KOPT-K1 (cell line): ENCODE measurements around the gene ZNF541.
"Not testable (repeated sequence)": the region's sequence is repeated elsewhere in the genome, so short reads cannot be mapped to it uniquely, and the experiment has no call there.

Source experiments
- H3K27ac ChIP-seq: fragments of 200-600 bp; sonication (generic); 2 replicates; pipeline ENCODE4 v1.5.1; 2016; ENCODE audit warnings: antibody characterized with exemption, mild to moderate bottlenecking, low read depth, low read length; ENCODE audit not compliant: poor library complexity, severe bottlenecking
- H3K36me3 ChIP-seq: fragments of 200-600 bp; sonication (generic); 2 replicates; pipeline ENCODE4 v1.5.1; 2017; ENCODE audit warnings: antibody characterized with exemption, mild to moderate bottlenecking, low read length, moderate library complexity; ENCODE audit not compliant: insufficient read depth
- H3K9me3 ChIP-seq: fragments of 200-600 bp; sonication (generic); 2 replicates; pipeline ENCODE4 v1.5.1; 2017; ENCODE audit warnings: antibody characterized with exemption, low read length, mild to moderate bottlenecking; ENCODE audit not compliant: insufficient read depth, poor library complexity, severe bottlenecking

ZNF541 gene

DNA sequence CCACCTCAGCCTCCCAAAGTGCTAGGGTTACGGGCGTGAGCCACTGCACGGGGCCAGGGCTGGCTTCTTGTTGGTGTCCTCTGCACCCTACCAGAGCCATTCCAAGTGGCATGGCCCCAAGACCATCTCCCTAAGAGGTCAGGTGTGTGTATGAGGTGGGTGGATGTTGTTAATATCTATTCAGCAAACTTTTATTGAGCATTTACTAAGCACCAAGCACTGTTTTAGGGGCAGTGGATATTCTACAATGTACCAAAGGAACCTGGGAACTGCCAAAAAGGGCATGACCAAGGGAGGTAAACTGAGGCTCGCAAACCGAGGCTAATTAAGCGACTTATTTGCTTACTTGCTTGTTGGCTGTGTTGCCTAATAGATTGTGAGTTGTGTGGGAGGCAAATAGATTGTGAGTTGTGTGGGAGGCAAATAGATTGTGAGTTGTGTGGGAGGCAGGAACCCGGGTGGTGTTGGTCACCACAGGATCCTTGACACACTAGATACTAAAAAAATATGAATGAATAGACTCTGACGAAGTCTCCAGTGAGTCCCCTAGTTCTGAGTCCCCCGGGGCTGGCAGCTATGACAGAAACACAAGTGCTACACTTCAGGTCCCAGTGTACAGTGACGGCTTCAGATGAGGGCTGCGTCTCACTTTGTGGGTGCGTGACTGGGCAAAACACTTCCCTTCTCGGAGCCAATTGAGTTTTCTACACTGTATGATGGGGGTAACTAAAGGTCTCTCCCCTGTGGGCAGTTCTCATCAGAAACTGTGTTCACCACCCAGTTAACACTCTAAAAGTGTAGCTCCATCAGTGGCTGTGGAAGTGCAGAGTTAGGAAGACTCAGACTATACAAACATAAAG lies 31.0 kb upstream of the ZNF541 start:
- H3K9me3 ChIP-seq: no peaks in the 10 kb centered on the region
- no peaks in the 10 kb centered on the region for H3K36me3 ChIP-seq
- no peak overlapping the region for H3K27ac ChIP-seq

DNA sequence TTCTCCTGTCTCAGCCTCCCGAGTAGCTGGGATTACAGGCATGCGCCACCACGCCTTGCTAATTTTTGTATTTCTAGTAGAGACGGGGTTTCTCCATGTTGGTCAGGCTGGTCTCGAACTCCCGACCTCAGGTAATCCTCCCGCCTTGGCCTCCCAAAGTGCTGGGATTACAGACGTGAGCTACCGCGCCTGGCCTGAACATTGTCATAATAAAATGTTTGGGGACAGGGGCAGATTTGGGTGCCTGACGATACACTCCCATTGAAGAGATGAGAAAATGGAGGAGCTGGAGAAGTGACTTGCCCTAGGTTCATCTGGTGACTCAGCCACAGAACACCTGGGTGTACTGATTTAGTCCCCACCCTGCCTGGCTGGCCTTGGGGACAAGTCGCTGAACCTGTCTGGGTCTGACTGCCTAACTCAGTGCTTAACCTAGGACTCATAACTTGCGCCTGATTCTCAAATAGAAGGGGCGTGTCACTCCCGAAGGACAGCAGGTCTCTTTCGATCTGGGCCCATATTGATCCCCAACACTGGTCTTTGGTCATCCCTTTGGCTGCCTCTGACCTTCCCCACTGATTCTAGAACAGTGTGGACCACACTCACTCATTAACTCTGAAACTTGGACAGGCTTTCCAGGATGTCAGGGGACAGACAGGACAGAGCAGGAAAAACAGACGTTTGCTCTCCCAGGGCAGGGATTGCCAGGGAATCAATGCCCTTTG lies 28.4 kb upstream of the ZNF541 start:
- no peaks in the 10 kb centered on the region for H3K36me3 ChIP-seq
- no peaks in the 10 kb centered on the region for H3K9me3 ChIP-seq
- H3K27ac ChIP-seq: no peak overlapping the region

DNA sequence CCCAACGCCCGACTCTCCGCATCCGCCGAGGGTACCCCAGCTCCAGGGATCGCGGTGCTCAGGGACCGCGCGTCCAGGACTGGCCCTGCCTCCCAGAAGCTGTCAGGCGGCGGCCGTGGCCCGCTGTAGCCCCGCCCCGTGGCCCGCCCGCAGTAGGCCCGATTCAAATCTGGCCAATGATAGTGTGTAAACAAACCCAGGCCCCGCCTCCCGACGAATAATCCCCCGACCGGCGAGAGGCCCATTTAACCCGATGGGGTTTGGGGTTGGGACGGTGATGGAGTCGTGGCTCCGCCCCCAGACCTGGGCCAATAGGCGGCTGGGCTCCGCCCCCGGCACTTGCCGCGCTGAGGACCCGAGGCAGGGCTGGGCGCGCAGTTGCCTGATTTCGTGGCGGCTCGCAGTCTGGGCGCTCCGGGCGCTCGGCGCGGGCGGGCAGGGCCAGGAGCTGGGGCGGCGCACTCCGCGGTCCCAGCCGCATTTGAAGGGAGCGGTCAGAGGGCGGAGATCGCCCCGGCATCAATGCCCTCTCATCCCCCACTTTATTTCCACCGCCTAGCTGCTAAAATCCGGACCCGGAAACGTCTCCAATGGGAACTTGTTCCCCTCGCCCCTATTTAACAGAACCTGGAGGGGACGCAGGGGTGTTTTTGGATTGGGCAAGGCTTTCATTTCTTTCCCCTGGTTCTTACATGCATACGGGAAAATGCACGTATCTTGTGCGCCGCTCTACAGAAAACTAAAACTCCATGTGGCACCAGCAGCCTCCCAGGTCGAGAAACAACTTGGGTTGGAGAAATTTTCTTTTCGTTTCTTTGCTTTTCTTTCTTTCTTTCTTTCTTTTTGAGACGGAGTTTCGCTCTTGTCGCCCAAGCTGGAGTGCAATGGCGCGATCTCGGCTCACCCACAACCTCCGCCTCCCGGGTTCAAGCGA lies 27.6 kb upstream of the ZNF541 start:
- Histone ChIP-seq H3K36me3 (no peaks in the 10 kb centered on the region), H3K27ac (peak overlapping the region; percentile 79), H3K9me3 (no peaks in the 10 kb centered on the region)

DNA sequence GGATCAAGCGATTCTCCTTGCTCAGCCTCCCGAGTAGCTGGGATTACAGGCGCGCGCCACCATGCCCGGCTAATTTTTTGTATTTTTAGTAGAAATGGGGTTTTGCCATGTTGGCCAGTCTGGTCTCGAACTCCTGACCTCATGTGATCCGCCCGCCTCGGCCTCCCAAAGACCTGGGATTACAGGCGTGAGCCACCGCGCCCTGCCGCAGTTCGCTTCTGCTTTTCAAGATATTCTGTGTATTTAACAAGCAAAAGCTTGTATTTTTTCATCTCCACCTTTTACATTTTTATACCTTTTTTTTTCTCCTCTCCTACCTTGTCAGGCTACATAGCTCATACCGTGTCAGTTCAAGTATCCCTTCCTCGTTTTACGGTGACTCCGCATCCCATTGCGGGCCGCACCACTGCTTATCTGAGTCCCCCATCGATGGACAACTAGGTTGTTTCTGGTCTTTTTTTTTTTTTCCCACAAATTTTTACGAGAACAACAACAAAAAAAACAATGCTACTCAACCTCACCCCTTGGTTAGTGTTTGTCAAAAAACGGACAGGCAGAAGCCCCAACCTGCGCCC lies 26.8 kb upstream of the ZNF541 start:
- H3K27ac ChIP-seq: peak overlapping the region; percentile 79
- H3K9me3 ChIP-seq, H3K36me3 ChIP-seq: not testable (repeated sequence)

DNA sequence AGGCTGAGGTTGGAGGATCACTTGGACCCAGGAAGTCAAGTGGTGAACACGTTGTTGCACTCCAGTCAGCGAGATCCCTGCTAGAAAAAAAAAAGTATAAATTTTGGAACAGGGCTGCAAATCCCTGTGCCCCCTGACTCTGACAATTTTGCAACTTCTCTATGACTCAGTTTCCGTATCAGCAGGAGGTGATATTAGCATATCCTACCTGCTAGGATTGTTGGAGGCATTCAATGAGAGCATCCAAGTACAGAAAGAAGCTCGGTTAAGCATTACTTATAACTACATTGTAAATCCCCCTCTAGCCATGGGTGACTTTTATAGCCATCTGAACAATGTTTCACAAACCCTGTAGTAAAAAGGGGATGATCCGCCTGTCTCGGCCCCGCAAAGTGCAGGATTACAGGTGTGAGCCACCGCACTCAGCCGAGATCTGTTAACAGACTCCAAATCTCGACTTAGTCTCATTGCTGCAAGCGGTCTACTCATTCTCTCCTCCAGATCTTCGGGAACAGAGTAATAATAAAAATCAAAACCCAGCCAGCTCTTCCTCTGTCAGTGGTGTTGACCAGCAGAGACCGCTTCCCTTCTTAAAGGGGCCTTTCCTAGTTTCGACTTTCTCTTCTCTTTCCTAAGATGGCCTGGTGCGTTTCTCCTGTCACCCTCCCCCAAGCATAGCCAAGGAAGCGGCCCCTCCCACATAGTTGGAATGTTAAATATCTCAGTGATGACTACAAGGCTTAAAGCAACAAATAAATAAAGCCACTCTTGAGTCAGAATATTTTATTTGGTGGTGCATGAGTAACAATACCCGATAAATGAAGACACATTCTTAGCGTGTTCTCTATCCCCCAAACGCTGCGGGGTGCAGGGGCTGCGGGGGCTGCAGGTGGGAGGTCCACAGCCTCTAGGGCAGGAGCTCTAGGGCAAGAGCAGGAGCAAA lies 25.7 kb upstream of the ZNF541 start:
- H3K27ac ChIP-seq: no peak overlapping the region
- H3K36me3 ChIP-seq: no peaks in the 10 kb centered on the region
- H3K9me3 ChIP-seq: no peaks in the 10 kb centered on the region

DNA sequence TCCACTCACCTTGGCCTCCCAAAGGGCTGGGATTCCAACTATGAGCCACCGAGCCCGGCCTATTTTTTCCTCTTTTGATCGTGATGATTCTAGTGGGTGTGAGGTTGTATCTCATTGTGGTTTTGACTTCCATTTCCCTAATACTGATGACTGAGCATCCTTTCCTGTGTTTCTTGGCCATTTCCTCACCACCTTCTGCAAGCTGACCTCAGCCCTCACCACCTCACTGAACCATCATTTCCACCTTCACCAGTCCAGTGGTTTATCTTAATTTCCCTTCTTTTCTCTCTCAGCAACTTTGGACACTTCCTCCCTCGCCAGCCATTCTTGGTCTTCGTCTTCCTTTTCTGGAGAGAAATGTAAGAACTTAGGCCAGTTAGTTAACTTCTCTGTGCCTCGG lies 23.0 kb upstream of the ZNF541 start:
- Histone ChIP-seq H3K27ac (no peak overlapping the region), H3K9me3 (no peaks in the 10 kb centered on the region), H3K36me3 (no peaks in the 10 kb centered on the region)

DNA sequence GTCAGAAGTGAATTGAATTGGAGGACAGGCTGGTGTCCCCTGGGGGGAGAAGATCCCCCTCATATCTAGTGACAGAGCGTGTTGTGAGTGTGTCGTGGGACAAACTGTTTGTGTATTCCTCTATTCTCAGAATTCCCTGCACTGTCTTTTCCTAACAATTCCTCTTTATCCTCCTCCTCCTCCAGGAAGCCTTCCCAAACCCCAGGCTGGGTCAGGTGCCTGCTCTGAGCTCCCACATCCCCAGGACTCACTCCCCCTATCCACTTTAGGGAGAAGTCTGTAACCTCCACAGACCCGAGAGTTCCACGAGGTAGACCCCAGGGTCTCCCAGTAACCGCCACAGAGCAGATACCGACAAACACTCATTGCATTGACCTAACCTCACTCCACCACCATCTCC lies 20.9 kb upstream of the ZNF541 start:
- H3K9me3 ChIP-seq: no peaks in the 10 kb centered on the region
- no peak overlapping the region for H3K27ac ChIP-seq
- no peaks in the 10 kb centered on the region for H3K36me3 ChIP-seq

DNA sequence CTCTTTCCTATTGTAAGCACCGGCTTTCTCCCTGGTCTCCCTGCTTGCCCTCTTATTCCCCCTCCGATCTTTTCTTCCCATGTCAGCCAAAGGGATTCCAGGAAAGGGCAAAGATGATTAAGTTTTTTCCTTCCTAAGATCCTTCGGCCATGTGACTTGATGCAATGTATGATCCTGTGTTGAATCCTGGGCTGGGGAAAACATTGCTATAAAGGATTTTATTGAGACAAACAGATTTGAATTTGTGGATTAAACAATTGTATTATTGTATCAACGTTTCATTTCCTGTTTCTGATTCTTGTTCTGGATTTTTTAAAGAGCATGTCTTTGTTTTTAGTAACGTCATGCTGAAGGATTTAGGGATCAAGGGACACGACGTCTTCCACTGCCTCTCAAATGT lies 16.9 kb upstream of the ZNF541 start:
- H3K27ac ChIP-seq: no peak overlapping the region
- H3K9me3 ChIP-seq: peaks cover 20% of the 10 kb centered on the region
- H3K36me3 ChIP-seq: no peaks in the 10 kb centered on the region

DNA sequence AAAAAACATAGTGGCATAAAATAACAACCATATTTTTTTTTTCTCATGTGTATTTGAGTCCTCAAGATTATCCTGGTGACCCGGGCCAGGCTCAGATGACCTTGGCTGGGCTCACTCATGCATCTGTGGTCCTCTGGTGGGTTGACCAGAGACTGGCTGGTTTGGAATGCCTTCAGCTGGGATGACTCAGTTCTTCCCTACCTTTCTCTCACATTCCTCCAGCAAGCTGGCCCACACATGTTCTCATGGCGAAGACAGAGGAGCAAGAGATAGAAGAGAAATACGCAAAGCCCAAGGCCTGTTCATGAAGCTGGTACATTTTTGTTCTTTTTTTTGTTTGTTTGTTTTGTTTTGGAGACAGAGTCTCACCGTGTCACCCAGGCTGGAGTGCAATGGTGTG lies 14.3 kb upstream of the ZNF541 start:
- no peaks in the 10 kb centered on the region for H3K36me3 ChIP-seq
- no peak overlapping the region for H3K27ac ChIP-seq
- peaks cover 20% of the 10 kb centered on the region for H3K9me3 ChIP-seq

DNA sequence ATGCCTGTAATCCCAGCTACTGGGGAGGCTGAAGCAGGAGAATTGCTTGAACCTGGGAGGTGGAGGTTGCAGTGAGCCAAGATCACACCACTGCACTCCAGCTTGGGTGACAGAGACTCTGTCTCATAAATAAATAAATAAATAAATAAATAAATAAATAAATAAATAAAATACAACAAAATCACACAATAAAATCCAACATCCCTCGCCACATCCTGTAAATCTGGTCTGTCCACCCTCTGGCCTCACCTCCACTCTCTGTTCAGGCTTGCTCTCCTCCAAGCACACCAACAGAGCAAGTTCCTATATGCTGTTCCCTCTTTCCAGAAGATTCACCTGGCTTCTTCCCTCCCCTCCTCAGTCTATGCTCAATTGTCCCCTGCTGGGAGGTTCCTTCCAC lies 10.2 kb upstream of the ZNF541 start:
- H3K27ac ChIP-seq, H3K36me3 ChIP-seq: not testable (repeated sequence)
- peaks cover 26% of the 10 kb centered on the region for H3K9me3 ChIP-seq

DNA sequence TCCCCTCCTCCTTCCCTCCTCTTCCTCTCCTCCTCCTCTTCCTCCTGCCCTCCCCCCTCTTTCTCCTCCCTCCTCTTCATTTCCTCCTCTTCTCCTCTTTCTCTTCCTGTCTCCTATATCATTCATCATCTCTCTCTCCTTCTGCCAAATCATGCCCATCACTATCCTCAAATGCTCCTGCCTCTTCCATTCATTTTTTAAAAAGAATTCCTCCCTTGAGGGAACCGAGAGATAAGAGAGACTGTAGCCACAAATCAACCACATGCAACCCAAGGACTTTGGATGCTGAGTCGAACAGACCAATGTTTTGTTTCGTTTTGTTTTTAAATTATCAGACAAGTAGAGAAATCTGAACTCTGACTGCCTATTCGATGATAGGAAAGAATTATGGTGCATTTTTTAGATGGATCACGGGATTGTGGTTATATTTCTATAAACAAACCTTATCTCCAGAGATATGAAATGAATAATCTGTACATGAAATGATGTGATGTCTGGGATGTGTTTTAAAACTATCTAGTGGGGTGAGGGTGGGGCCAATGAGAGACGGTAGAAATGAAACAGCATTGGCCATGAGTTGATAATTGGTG lies 9.5 kb upstream of the ZNF541 start:
- Histone ChIP-seq H3K36me3 (no peaks in the 10 kb centered on the region), H3K9me3 (peaks cover 24% of the 10 kb centered on the region), H3K27ac (no peak overlapping the region)

DNA sequence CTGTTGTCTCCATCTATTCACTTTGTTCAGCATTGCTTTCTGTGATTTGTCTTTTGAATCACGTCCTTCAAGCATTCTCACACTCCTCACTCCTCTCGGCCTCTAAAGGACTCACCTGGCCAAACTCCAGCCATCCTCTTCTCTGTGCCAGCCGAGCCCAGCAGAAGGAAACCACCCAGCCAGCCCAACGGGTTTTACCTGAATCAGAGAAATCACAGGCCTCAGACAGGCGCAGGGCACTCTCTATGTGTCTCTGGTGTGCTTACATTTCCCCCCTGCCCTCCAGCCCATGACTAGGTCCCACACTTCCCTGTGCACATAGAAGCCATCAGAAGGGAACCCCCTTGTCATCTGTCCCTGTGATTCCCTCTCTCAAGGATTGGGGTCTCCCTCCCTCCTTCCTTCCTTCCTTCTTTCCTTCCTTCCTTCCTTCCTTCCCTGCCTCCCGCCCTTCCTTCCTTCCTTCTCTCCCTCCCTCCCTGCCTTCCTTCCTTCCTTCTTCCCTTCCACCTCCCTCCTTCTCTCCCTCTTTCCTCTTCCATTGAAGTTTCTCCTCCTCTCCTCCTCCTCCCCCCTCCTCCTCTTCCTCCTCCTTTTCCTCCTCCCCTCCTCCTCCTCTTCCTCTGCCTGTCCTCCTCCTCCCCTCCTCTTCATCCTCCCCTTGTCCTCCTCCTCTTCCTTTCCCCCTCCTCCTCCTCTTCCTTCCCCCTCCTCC lies 8.8 kb upstream of the ZNF541 start:
- Histone ChIP-seq H3K36me3 (no peaks in the 10 kb centered on the region), H3K9me3 (peaks cover 17% of the 10 kb centered on the region), H3K27ac (no peak overlapping the region)

DNA sequence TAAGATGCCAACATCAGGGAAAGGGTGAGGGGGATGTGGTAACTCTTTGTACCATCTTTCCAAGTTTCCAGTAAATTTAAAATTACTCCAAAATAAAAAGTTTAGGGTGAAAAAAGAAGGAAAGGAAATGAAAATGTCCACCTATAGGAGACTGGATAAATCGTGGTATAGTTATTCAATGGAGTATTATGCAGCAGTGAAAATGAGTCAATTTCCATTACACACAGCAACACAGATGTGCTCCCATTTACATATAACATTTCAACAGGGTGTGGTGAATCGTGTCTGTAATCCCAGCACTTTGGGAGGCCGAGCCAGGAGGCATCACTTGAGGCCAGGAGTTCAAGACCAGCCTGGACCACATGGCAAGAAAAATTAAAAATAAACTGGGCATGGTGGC lies 7.4 kb upstream of the ZNF541 start:
- H3K36me3 ChIP-seq: no peaks in the 10 kb centered on the region
- H3K27ac ChIP-seq: no peak overlapping the region
- H3K9me3 ChIP-seq: peaks cover 6% of the 10 kb centered on the region
